Rectal smooth muscle tissue (tissue), 1 donor: ENCODE data around the gene FBXW5.

ENCODE experiments used
- H3K27ac ChIP-seq: one replicate; pipeline ENCODE4 v1.7.0; 2013; ENCODE audit warnings: low read depth, low read length, inconsistent platforms
- H3K27me3 ChIP-seq: one replicate; pipeline ENCODE4 v1.7.0; 2013; ENCODE audit warnings: low read length; ENCODE audit not compliant: control insufficient read depth, insufficient read depth
- H3K36me3 ChIP-seq: one replicate; pipeline ENCODE4 v1.7.0; 2013; ENCODE audit warnings: low read length; ENCODE audit not compliant: control insufficient read depth, insufficient read depth
- H3K4me1 ChIP-seq: one replicate; pipeline ENCODE4 v1.7.0; 2013; ENCODE audit warnings: low read length; ENCODE audit not compliant: control insufficient read depth, insufficient read depth
- H3K4me3 ChIP-seq: one replicate; pipeline ENCODE4 v1.7.0; 2013; ENCODE audit warnings: low read length
- H3K9ac ChIP-seq: one replicate; pipeline ENCODE4 v1.7.0; 2013; ENCODE audit warnings: low read length

FBXW5 gene

DNA sequence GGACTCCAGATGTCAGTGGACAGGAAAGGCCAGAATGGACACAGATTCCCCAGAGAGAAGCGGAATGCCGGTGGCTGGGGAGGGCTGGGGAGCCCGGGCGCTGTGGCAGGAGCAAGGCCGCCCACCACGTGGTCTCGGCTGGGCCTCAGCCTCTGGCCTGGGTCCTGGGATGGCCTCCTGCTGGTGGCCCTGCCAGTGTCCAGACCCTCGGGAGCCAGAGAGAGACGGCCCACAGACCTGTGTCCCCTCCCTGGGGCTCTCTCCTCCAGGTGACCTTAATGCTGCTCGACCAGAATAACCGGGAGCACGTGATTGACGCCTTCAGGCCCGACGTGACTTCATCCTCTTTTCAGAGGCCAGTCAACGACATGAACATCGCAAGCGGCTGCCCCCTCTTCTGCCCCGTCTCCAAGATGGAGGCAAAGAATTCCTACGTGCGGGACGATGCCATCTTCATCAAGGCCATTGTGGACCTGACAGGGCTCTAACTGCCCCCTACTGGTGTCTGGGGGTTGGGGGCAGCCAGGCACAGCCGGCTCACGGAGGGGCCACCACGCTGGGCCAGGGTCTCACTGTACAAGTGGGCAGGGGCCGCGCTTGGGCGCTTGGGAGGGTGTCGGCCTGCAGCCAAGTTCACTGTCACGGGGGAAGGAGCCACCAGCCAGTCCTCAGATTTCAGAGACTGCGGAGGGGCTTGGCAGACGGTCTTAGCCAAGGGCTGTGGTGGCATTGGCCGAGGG, 19.0 kb downstream of the FBXW5 start:
- Histone ChIP-seq H3K4me1 (no peaks in the 10 kb centered on the region), H3K4me3 (no peak overlapping the region), H3K36me3 (peaks cover 18% of the 10 kb centered on the region), H3K27me3 (no peaks in the 10 kb centered on the region), H3K9ac (no peak overlapping the region), H3K27ac (no peak overlapping the region)

DNA sequence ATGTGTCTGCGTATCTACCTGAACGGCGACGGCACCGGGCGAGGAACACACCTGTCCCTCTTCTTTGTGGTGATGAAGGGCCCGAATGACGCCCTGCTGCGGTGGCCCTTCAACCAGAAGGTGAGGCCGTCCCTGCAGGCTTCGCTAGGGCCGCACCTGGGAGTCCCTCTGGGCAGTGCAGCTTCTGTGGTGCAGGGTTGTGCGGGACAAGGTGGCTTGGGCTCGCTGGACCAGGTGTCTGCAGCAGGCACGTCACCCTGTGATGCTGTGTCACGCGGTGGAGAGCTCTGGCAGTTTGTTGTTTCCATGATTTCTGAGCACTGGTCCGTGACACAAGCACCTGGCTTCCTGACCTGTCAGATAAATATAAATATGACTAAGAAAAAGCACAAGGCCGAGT, 20.7 kb downstream of the FBXW5 start:
- H3K9ac ChIP-seq, result no peak overlapping the region
- H3K27me3 ChIP-seq, result no peaks in the 10 kb centered on the region
- no peaks in the 10 kb centered on the region for H3K4me1 ChIP-seq
- H3K4me3 ChIP-seq, result no peak overlapping the region
- no peak overlapping the region for H3K27ac ChIP-seq
- H3K36me3 ChIP-seq, result peaks cover 29% of the 10 kb centered on the region

DNA sequence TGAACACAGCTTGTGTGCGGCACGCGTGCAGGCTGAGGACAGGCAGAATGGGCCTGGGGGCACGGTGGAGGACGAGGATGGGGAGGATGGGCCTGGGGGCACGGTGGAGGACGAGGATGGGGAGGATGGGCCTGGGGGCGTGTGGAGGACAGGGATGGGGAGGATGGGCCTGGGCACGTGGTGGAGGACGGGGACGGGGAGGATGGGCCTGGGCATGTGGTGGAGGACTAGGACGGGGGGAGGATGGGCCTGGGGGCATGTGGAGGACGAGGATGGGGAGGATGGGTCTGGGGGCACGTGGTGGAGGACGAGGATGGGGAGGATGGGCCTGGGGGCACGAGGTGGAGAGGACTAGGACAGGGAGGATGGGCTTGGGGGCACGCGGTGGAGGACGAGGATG, 22.0 kb downstream of the FBXW5 start:
- no peak overlapping the region for H3K9ac ChIP-seq
- H3K27me3 ChIP-seq, result no peaks in the 10 kb centered on the region
- H3K4me3 ChIP-seq, result no peak overlapping the region
- H3K4me1 ChIP-seq, result no peaks in the 10 kb centered on the region
- H3K27ac ChIP-seq, result no peak overlapping the region
- H3K36me3 ChIP-seq, result peaks cover 32% of the 10 kb centered on the region

DNA sequence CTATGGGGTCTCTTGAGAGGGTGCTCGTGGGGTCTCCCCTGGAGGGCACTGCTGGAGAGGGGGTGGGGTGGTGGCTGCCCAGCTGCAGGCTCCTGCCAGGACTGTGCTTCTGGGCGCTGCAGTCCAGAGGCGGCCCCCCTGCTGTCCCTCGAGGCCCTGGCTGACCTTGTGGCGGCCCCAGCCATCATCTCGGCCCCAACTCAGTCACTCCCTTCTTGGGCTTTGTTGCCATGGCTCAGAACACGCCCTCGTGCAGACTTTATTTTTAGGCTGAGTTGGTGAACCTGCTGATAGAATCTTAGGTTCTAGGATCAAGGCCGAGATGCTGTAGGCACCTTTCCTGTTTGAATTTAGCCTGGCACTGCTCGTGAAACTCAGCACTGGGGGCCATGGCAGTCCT, 22.8 kb downstream of the FBXW5 start:
- no peaks in the 10 kb centered on the region for H3K27me3 ChIP-seq
- H3K9ac ChIP-seq, result no peak overlapping the region
- no peaks in the 10 kb centered on the region for H3K4me1 ChIP-seq
- H3K27ac ChIP-seq, result no peak overlapping the region
- peaks cover 33% of the 10 kb centered on the region for H3K36me3 ChIP-seq
- no peak overlapping the region for H3K4me3 ChIP-seq

DNA sequence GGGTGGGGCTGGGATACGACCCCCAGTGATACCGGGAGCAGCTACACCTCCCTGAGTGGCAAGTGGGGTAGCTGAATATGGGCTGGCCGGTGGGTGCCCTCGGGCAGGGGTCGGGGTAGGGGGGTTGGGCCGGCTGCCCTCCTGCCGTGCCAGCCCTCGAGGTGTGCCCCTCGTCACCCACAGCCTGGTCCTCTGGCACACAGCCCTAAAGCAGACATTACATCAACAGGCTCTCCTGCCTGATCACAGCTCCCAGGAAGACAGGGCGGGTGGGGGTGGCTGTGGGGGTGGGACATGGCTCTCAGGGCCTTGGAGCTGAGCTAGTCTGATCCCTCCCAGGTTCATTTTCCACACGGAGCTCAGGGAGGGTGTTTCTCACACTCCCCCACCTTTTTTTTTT, 23.2 kb downstream of the FBXW5 start:
- H3K4me1 ChIP-seq, result no peaks in the 10 kb centered on the region
- no peak overlapping the region for H3K9ac ChIP-seq
- H3K27ac ChIP-seq, result no peak overlapping the region
- H3K27me3 ChIP-seq, result no peaks in the 10 kb centered on the region
- H3K36me3 ChIP-seq, result peaks cover 33% of the 10 kb centered on the region
- H3K4me3 ChIP-seq, result no peak overlapping the region

DNA sequence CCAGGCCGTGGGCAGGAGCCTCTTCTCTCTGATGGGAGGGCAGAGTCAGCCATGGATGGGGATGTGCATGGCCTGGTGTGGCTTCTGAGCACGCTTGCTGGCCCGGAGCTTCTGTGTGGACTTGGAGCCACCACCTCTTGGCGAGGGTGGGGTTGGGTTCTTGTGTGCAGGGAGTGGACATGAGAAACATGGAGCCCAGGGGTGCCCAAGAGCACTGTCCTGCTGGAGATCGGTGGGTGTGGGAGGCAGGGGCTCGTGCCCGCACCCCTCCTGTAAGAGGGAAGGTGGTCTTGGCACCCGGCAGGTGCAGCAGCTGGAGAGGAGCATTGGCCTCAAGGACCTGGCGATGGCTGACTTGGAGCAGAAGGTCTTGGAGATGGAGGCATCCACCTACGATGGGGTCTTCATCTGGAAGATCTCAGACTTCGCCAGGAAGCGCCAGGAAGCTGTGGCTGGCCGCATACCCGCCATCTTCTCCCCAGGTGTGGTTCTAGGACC, 23.8 kb downstream of the FBXW5 start:
- no peak overlapping the region for H3K4me3 ChIP-seq
- H3K27me3 ChIP-seq, result no peaks in the 10 kb centered on the region
- peaks cover 35% of the 10 kb centered on the region for H3K36me3 ChIP-seq
- H3K9ac ChIP-seq, result no peak overlapping the region
- H3K4me1 ChIP-seq, result no peaks in the 10 kb centered on the region
- H3K27ac ChIP-seq, result no peak overlapping the region

DNA sequence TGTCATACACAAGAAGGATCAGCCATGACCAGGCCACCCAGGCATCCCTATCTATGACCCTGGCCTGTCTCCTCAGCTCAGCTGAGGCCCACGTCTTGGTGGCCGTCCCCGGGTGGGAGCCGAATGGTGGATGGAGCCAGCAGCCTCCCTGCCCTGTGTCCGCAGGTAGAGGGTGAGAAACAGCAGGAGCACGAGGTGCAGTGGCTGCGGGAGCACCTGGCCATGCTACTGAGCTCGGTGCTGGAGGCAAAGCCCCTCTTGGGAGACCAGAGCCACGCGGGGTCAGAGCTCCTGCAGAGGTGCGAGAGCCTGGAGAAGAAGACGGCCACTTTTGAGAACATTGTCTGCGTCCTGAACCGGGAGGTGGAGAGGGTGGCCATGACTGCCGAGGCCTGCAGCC, 24.5 kb downstream of the FBXW5 start:
- Histone ChIP-seq H3K9ac (no peak overlapping the region), H3K4me1 (no peaks in the 10 kb centered on the region), H3K4me3 (no peak overlapping the region), H3K27me3 (no peaks in the 10 kb centered on the region), H3K36me3 (peaks cover 41% of the 10 kb centered on the region), H3K27ac (no peak overlapping the region)

DNA sequence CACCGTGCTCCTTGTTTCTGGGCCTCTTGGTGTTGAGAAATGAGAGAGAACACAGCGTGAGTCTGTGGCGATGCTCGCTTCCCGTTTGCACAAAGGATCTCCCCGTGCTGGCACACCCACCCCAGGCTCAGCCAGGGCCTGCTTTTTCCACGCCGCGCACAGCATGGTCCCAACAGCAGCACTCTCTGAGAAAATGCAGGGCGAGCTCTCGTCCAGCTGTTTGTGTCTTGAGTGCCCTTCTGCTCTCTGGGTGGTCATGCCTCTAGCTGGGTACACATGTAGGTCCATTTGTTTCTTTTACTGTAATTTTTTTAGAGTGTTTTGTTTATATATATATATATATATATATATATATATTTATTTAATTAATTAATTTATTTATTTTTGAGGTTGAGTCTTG, 26.6 kb downstream of the FBXW5 start:
- Histone ChIP-seq H3K36me3 (peaks cover 45% of the 10 kb centered on the region), H3K9ac (no peak overlapping the region), H3K27ac (no peak overlapping the region)

DNA sequence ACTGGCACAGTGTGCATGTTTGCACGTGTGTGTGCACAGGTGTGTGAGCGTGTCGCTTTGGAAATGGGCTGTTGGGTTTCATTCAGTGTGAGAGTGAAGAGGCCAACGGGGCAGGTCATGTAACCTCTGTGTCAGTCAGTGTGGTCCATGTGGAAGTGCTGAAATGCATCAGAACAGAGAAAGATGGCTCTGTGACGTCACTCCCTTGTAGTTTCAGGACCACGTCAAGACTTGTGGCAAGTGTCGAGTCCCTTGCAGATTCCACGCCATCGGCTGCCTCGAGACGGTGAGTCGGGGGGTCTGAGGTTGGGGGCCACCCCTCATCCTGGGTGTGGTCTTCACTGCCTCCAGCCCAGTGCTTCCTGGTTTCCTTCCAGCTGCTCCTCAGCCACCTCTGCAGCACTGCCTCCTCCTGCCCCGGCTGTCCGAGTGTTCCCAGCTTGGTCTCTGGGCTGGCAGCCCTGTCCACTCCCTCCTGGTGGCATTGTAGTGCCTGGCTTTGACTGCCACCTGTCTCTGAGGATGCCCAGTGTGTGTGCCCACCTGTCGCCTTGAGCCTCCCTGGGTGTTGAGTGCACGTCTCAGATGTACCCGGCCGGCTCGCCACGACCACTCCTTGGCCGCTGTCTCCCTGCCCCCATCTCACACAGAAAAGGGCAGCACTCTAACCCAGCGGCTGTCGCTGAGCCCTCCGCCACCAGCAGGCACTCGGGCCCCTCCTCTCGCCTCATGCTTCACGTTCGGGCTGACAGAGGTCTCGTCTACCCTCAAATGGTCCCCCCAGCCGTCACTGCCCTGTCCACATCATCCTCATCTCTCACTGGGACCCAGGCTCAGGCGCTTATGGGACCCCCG, 28.0 kb downstream of the FBXW5 start:
- Histone ChIP-seq H3K36me3 (peaks cover 45% of the 10 kb centered on the region), H3K4me3 (no peak overlapping the region), H3K4me1 (no peaks in the 10 kb centered on the region), H3K27me3 (no peaks in the 10 kb centered on the region), H3K27ac (no peak overlapping the region), H3K9ac (no peak overlapping the region)

More for the DNA sequence above, 26.6 kb downstream of the FBXW5 start:
- no peaks in the 10 kb centered on the region for H3K27me3 ChIP-seq
- H3K4me3 ChIP-seq, result no peak overlapping the region
- H3K4me1 ChIP-seq, result no peaks in the 10 kb centered on the region

DNA sequence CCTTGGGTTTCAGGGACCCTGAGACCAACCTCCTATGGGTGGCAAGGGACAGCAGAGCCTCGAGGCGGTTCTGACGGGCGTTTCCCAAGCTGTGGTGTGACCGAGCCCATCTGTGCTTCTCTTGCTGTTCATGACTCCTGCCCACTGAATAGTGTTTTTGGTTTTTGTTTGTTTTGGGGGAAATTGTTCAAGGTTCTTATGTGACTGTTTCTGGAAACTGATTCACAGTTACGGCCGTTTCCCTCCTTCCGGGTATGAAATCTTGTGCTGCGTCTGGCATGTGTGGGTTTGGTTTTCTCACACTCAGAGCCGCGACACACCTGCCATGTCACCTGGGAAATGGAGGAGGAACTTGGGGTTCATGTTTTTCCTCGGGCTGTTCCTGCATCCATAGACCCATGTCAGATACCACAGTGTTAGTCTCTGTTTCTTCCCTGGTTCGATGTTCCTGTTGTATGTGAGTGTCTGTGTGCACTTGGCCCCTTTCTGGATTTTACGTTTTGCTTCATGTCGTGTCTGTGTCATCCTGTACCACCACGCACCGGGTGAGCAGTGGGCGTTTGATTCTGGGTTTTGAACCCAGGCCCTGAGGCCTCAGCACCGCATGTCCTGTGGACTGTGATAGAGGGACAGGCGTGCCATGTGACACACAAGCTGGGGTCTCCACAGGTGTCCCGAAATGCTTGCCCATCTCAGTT, 28.8 kb downstream of the FBXW5 start:
- Histone ChIP-seq H3K4me1 (no peaks in the 10 kb centered on the region), H3K36me3 (peaks cover 41% of the 10 kb centered on the region), H3K27me3 (no peaks in the 10 kb centered on the region), H3K27ac (no peak overlapping the region), H3K9ac (no peak overlapping the region), H3K4me3 (no peak overlapping the region)

DNA sequence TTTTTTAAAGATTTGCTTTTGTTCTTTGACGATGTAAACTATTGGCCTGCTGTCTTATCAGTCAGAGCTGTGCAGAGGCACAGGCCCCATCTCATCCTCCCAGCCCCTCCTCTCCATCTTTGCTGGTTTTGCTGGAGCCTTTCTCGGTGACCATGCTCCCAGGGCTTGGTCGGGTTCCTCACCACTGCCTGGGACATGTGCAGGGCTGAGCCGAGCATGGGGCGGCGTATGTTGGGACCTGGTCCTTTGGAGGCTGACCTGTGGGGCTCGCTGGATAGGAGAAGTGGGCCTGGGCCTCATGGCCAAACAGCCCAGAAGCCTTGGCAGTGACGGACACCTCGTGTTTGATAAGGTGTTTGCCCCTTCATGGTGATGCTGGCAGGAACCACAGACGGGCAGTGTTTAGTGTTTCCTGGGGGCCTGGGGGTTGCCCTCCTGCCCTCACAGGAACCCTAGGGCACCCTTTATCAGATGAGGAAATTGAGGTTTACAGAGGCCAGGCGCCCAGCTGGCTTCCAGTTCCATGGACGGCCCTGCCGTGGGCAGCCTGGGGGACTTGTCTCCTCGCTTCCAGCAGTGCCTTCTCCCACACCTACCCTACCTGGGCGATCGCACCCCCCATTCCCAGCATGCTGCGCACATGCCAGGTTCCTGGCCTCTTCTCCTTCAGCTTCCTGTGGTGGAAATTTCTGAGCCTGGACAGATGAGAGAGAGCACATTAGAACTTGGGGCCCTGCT, 30.7 kb downstream of the FBXW5 start:
- peaks cover 29% of the 10 kb centered on the region for H3K36me3 ChIP-seq
- H3K4me3 ChIP-seq, result no peak overlapping the region
- H3K9ac ChIP-seq, result no peak overlapping the region
- H3K4me1 ChIP-seq, result no peaks in the 10 kb centered on the region
- no peaks in the 10 kb centered on the region for H3K27me3 ChIP-seq
- no peak overlapping the region for H3K27ac ChIP-seq

DNA sequence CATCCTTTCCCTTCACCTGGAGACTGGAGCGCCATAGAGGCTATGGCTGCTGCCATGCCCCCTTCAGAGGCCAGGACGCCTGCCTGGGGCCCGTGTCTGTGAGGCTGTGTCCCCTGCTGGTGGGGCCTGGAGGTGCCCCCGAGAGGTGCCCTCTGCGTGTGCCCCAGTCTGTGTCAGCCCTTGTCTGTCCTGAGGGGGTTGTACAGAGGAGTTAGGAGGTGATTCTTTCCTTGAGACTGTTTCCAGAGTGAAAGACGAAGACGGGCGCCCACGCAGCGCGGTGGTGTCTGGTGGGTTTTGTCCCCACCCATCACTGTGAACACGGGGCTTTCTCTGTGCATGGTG, 33.7 kb downstream of the FBXW5 start:
- no peak overlapping the region for H3K4me3 ChIP-seq
- H3K4me1 ChIP-seq, result no peaks in the 10 kb centered on the region
- no peak overlapping the region for H3K9ac ChIP-seq
- H3K36me3 ChIP-seq, result peaks cover 25% of the 10 kb centered on the region
- no peaks in the 10 kb centered on the region for H3K27me3 ChIP-seq
- no peak overlapping the region for H3K27ac ChIP-seq
